ENCODE measurements around the gene STARD7.
A peak's percentile ranks its signal among the peaks of the same experiment; 100 is the strongest.

STARD7 gene

DNA sequence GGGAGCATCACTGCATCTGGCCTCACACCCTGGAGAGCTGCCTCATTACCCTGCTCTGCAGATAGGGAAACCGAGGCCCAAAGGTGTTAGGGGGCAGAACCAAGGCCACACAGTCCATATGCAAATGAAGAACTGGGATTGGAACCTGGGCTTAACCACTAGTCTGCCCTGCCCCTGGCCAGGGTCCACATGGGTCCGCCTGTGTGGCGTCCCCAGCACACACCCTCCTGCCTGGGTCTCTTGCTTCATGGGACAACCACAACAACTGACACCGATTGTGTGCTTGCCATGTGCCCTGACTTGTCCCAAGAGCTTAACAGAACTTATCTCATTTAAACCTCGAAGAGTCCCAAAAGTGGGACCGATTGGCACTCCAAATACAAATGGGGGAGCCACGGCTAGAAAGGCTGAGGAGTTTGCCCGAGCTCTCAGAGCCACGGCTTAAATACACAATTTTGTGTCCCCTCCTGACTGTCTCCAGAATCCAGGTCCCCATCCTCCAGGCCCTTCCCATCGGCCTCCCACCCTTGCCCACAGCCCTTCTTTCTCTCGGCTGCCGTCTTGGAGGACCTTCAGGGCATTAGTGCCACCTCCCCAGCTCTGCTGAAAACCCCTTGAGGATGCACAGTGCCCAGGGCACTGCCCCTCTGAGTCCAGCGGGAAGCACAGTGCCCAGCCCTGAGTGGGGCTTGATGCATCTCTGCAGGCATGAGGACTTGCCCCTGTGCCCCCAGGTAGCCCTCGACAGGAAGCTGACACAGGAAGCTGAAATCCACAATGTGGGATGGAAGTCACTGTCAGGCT is 57.6 kb downstream of the STARD7 start:
- H3K79me2 ChIP-seq (ENCODE audit: low read length): peaks cover 4% of the 10 kb centered on the region; the same call in 1 of the 2 replicates
- H3K27me3 ChIP-seq (ENCODE audit: low read depth, low read length): no peaks in the 10 kb centered on the region
- no peak overlapping the region for H3K27ac ChIP-seq (ENCODE audit: low read length)
- no peaks in the 10 kb centered on the region for H3K36me3 ChIP-seq (replicated peaks; ENCODE audit: low read depth, low read length)
- TF ChIP-seq, protein P1, sequence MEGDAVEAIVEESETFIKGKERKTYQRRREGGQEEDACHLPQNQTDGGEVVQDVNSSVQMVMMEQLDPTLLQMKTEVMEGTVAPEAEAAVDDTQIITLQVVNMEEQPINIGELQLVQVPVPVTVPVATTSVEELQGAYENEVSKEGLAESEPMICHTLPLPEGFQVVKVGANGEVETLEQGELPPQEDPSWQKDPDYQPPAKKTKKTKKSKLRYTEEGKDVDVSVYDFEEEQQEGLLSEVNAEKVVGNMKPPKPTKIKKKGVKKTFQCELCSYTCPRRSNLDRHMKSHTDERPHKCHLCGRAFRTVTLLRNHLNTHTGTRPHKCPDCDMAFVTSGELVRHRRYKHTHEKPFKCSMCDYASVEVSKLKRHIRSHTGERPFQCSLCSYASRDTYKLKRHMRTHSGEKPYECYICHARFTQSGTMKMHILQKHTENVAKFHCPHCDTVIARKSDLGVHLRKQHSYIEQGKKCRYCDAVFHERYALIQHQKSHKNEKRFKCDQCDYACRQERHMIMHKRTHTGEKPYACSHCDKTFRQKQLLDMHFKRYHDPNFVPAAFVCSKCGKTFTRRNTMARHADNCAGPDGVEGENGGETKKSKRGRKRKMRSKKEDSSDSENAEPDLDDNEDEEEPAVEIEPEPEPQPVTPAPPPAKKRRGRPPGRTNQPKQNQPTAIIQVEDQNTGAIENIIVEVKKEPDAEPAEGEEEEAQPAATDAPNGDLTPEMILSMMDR (IDR thresholded peaks at IDR 0.05; ENCODE audit: low read depth, low read length): no peak
- no peak for TF ChIP-seq EZH2phosphoT487 (IDR thresholded peaks at IDR 0.05; ENCODE audit: low read depth)
- H3K4me1 ChIP-seq (ENCODE audit: low read length): peaks cover 40% of the 10 kb centered on the region
- H3K4me3 ChIP-seq (ENCODE audit: low read length): no peak overlapping the region
- H2AFZ ChIP-seq (ENCODE audit: low read depth, low read length): no peak overlapping the region
- H3K9me3 ChIP-seq (ENCODE audit: insufficient read depth, low read length): no peaks in the 10 kb centered on the region
- no peak overlapping the region for H3K4me2 ChIP-seq (ENCODE audit: low read length)
- H4K20me1 ChIP-seq (ENCODE audit: insufficient read depth, low read length): no peaks in the 10 kb centered on the region
- H3K9ac ChIP-seq (ENCODE audit: low read length): no peak overlapping the region

DNA sequence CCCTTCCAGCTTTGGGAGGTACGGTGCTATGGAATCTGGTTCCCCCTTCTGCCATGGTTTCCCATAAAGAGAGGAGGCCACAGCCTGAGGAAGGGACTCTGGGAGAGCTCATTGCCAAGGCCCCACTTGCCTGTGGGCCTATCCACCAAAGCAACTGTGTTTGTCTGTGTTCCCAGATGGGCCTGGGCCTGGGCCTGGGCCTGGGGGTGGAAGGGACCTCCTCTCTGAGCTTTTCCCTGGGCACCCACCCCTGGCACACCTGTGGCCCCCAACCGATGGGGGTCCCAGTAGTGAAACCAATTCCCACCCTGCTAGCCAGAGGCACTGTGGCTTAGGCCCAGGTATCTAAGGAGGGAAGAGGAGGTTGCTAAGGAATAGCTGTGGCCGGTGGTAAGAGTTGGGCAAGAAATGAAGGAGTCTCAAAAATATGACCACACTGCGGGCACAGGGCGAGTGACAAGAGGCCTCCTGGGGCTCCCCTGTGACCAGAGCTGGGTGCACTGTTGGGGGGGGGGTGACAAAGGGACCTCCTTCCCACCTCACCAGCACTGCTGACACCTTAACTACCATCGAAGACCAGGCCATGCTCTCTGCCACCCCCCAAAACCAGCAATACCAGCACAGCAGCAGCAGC is 58.5 kb downstream of the STARD7 start:
- H3K9me3 ChIP-seq (ENCODE audit: insufficient read depth, low read length): no peaks in the 10 kb centered on the region
- H3K36me3 ChIP-seq (replicated peaks; ENCODE audit: low read depth, low read length): no peaks in the 10 kb centered on the region
- no peak overlapping the region for H3K4me3 ChIP-seq (ENCODE audit: low read length)
- no peak overlapping the region for H3K27ac ChIP-seq (ENCODE audit: low read length)
- H3K79me2 ChIP-seq (ENCODE audit: low read length): peaks cover 5% of the 10 kb centered on the region
- TF ChIP-seq, protein P1 (IDR thresholded peaks at IDR 0.05; ENCODE audit: low read depth, low read length): no peak
- TF ChIP-seq EZH2phosphoT487 (IDR thresholded peaks at IDR 0.05; ENCODE audit: low read depth): no peak
- H3K27me3 ChIP-seq (ENCODE audit: low read depth, low read length): no peaks in the 10 kb centered on the region
- H2AFZ ChIP-seq (ENCODE audit: low read depth, low read length): no peak overlapping the region
- no peaks in the 10 kb centered on the region for H4K20me1 ChIP-seq (ENCODE audit: insufficient read depth, low read length)
- H3K9ac ChIP-seq (ENCODE audit: low read length): no peak overlapping the region
- no peak overlapping the region for H3K4me2 ChIP-seq (ENCODE audit: low read length)
- H3K4me1 ChIP-seq (ENCODE audit: low read length): peaks cover 43% of the 10 kb centered on the region

DNA sequence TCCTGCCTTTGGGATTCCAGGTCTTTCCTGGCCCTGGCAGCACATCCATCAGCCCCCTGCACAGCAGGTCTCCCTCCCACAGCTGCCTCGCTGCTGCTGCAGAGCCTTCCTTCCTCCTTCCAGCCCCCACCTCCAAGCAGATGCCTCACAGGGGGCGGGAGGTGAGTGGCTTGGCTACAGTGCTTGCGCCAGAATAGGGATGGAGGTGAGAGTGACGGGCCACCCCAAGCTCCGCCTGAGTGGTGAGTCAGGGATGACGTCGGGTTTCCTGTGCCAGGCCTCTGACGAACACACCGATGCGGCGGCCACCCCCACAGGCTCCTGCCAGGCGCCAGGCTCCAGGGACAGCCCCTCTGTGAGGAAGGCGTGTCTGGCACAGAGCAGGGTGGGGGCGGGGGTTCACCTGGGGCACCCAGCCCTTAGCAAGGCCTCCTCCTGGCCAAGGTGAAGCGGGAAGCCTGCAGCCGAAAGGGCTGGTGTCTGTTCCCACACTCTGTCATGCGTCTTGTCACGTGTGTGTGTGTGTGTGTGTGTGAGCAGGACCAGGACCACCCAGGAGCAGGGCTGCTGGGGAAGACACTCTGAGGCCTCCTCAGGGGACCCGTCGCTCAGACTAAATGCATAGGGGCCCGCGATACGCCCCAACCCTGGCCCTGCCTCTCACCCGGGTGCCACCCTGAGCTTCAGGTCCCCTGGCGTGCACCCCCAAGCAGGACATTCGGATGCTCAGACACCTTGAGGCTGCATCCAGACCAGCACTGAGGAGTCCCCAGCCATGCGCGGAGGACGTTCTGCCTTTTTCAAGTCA is 60.0 kb downstream of the STARD7 start:
- H3K27me3 ChIP-seq (ENCODE audit: low read depth, low read length): no peaks in the 10 kb centered on the region
- TF ChIP-seq, protein P1 (IDR thresholded peaks at IDR 0.05; ENCODE audit: low read depth, low read length): no peak
- no peak for TF ChIP-seq EZH2phosphoT487 (IDR thresholded peaks at IDR 0.05; ENCODE audit: low read depth)
- H4K20me1 ChIP-seq (ENCODE audit: insufficient read depth, low read length): peaks cover 10% of the 10 kb centered on the region
- peak overlapping the region; percentile 98 for H3K9ac ChIP-seq (ENCODE audit: low read length)
- no peaks in the 10 kb centered on the region for H3K9me3 ChIP-seq (ENCODE audit: insufficient read depth, low read length)
- H3K36me3 ChIP-seq (replicated peaks; ENCODE audit: low read depth, low read length): peaks cover 12% of the 10 kb centered on the region
- peaks cover 45% of the 10 kb centered on the region for H3K4me1 ChIP-seq (ENCODE audit: low read length)
- no peak overlapping the region for H2AFZ ChIP-seq (ENCODE audit: low read depth, low read length)
- peak overlapping the region; percentile 98 for H3K4me2 ChIP-seq (ENCODE audit: low read length)
- peak overlapping the region; percentile 98 for H3K27ac ChIP-seq (ENCODE audit: low read length)
- H3K79me2 ChIP-seq (ENCODE audit: low read length): peaks cover 20% of the 10 kb centered on the region
- peak overlapping the region; percentile 57 for H3K4me3 ChIP-seq (ENCODE audit: low read length)

All from OCI-LY3 (cell line).